ENCODE data around the gene NPIPA3.
A peak's percentile ranks its signal among the peaks of the same experiment; 100 is the strongest.
"Not testable (repeated sequence)": the region's sequence is repeated elsewhere in the genome, so short reads cannot be mapped to it uniquely, and the experiment has no call there.

The NPIPA3 gene

DNA sequence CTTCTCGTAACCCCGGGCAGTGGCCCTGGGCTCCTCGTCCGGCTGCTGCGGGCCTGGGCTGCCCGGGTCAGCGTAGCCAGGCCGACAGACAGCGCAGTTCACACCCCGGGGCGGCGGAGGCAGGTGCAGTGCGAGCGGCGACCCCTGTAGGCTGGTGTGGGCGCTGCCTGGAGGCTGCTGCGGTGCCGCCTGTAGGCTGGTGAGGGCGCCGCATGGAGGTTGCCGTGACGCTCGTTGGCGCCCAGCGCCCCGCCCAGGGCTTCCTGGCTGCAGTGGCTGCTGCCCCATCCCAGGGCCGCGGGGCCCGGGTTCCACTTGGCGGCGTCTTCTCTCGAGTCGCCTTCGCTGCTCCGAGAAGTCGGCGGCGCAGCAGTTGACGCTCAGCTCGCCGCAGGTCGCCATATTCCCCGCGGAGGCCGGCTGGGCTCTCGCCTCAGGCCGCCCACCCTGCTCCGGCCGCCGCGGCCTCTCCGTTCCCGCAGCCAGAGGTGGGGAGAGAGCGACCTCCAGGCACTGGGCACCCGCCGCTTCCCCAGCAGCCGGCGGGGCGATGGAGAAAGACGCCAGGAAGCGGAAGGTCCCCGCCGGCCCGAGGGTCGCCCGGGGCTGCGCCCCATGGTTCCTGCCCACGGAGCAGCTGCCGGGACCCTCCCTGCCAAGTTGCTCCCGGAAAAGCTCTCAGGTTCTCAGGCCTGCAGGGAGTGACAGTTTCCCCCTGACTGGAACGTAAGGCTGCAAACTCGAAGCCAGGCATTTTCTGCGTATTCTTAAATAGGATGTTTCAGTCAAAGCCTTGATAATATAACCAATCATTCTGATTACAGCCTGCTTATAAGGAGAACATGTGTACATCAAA is at the start of gene NPIPA3:
Gene NPIPA3 (plus strand): TSS at position 256 of the 856 bp plus-strand sequence. CDS start 5,533 bp downstream, outside the sequence.
- H3K4me3 ChIP-seq (ENCODE audit: low read length): not testable (repeated sequence)

DNA sequence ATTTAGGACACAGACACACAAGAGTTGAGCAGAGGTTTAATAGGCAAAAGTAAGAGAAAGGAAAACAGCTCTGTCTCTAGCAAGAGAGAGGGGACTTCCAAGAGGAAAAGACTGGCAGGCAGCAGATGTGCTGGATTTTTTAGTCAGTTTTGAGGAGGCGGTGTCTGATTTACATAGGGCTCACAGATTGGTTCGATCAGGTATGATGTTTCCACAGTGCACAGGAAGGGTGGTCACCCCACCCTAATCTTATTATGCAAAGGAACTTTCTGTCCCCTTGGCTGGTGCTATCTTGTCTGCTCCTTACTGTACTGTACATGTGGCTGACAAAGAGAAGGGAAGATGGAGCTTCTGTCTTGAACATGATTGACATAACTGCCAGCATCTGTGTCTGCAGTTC is 45.1 kb upstream of the NPIPA3 start:
- H3K4me3 ChIP-seq (ENCODE audit: low read length): no peak overlapping the region
- TF ChIP-seq, protein P1, sequence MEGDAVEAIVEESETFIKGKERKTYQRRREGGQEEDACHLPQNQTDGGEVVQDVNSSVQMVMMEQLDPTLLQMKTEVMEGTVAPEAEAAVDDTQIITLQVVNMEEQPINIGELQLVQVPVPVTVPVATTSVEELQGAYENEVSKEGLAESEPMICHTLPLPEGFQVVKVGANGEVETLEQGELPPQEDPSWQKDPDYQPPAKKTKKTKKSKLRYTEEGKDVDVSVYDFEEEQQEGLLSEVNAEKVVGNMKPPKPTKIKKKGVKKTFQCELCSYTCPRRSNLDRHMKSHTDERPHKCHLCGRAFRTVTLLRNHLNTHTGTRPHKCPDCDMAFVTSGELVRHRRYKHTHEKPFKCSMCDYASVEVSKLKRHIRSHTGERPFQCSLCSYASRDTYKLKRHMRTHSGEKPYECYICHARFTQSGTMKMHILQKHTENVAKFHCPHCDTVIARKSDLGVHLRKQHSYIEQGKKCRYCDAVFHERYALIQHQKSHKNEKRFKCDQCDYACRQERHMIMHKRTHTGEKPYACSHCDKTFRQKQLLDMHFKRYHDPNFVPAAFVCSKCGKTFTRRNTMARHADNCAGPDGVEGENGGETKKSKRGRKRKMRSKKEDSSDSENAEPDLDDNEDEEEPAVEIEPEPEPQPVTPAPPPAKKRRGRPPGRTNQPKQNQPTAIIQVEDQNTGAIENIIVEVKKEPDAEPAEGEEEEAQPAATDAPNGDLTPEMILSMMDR (IDR thresholded peaks at IDR 0.05; ENCODE audit: insufficient read depth, low read depth, low read length, missing control alignments): no peak
- peak; percentile 36 for DNase-seq (ENCODE audit: low read depth)

More for the DNA sequence above, at the start of gene NPIPA3:
- not testable (repeated sequence) for DNase-seq (ENCODE audit: low read depth)

DNA sequence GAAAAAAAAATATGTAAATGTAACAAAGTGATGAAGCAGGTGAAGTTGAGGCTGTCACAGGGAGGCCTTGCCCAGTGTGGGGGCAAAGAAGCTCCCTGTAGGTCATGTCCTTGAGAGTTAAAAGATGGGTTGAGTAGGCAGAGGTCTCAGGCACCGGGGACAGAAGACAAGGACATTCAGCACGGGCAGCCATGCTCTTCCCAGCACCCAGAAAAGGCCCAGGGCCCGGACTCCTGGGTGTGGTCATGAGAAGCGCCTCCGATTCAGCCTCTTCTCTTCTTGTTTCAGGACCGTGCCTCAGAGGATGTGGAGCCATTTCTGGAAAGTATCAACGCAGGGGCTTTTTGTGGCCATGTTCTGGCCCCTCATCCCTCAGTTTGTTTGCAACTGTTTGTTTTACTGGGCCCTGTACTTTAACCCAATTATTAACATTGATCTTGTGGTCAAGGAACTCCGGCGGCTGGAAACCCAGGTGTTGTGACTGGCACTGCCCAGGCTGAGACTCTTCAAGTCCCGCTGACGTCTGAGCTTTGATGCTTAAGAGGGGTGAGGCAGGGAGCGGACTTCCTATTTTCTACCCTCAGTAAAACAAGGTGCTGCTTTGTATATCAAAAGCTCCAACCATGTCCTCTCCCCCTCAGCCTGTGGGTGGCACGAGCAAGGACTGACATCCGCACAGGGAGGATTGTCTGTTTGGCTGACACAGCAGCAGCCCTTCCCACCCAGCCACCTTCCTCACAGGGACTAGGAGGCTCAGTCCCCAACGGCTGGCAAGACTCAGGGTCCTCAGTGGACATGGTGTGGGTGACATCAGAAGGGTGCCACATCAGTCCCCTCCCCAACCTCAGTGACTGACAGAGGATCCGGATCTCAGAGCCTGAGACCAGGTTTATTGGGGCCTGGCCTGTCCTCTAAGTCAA is 35.6 kb upstream of the NPIPA3 start:
- TF ChIP-seq, protein P1 (IDR thresholded peaks at IDR 0.05; ENCODE audit: insufficient read depth, low read depth, low read length, missing control alignments): no peak
- no peak overlapping the region for H3K4me3 ChIP-seq (ENCODE audit: low read length)
- DNase-seq (ENCODE audit: low read depth): no peak

DNA sequence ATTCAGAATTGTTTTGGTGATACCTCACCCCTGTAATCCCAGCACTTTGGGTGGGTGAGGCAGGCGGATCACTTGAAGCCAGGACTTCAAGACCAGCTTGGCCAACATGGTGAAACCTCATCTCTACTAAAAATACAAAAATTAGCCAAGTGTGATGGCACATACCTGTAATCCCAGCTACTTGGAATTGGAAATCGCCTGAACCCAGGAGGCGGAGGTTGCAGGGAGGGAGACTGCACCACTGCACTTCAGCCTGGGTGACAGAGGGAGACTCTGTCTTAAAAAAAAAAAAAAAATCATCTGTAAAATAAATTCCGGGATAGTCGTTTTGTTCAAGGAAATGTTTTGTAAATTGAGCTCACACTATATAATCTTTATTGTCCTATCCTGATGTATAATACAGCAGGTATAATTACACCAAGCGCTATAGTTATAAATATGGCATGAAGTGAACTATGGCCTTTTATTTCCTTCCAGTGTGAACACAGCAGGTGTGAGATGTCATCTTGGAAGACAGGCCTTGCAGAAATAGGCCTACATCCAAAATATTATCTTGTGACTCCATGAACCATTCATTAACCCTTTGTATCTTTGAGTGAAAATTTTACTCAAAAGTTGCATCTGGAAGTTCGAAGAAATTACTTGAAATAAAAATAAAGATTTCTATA is 34.5 kb upstream of the NPIPA3 start:
- TF ChIP-seq, protein P1 (IDR thresholded peaks at IDR 0.05; ENCODE audit: insufficient read depth, low read depth, low read length, missing control alignments): no peak
- no peak overlapping the region for H3K4me3 ChIP-seq (ENCODE audit: low read length)
- DNase-seq (ENCODE audit: low read depth): no peak

DNA sequence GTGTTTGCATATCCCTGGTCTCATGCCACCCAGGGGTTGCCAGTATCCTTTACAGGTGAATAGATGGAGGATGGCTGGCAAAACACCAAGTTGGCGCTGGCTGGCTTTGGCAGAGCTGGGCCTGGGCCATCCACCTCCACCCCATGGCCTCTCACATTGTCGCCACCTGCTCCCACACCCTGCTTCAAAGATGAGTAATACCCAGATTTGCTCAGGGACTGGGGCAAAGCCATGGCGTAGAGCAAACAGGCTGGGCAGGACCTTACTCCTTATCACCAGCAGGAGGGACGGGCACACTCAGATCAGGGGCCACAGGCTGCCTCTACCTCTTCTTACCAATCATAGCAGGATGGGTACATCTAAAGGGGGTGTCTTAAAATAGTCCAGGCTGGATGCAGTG is 33.4 kb upstream of the NPIPA3 start:
- H3K4me3 ChIP-seq (ENCODE audit: low read length): no peak overlapping the region
- TF ChIP-seq, protein P1 (IDR thresholded peaks at IDR 0.05; ENCODE audit: insufficient read depth, low read depth, low read length, missing control alignments): peak; percentile 21
- peak; percentile 30 for DNase-seq (ENCODE audit: low read depth)

DNA sequence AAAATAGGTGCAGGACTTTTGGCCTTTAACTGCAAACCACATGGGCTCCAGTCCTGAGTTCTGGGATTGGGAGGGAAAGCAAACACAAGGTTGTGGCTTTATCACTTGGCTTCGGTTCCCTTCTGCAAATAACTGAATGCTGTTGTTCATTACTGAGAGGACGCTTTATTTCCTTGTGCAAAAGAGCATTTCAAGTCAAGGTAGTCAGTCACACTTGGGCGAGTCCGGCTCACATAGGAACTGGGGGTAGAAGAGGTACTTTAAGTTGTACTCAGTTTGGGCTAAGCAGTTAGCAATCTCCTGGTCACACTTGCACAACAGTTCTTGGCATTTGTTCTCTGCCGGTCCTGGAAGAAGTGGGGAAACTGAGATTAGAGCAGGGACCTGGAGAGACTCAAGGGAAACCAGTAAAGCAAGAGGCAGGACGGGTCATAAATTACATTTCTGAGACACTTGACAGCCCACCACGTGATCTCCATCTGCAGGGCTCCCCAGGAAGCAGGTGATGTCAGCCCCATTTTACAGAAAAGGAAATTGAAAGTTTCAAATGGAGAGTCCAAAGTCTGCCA is 30.7 kb upstream of the NPIPA3 start:
- TF ChIP-seq, protein P1 (IDR thresholded peaks at IDR 0.05; ENCODE audit: insufficient read depth, low read depth, low read length, missing control alignments): no peak
- no peak overlapping the region for H3K4me3 ChIP-seq (ENCODE audit: low read length)
- no peak for DNase-seq (ENCODE audit: low read depth)

Measured in epithelial cell of esophagus (primary cell).